IMR-90 (cell line): ENCODE measurements around the gene MAVS. TPM values are rescaled to one million over a fixed set of nuclear protein-coding genes. Genes with fewer than 3 reads are reported as not detected.

Source experiments
- ATAC-seq: fragments of 200-7000 bp; cut with Tn5 transposase; 2 replicates; pipeline ENCODE4 v1.9.1; 2020; ENCODE audit warnings: low read depth, mild to moderate bottlenecking, moderate library complexity
- BruUV-seq: library from RNA; stranded (reverse); fragments of 400-500 nt; replicated peaks from 2 replicates; lab custom pipeline; 2021; lab: Mats Ljungman, UMichigan
- CTCF ChIA-PET: fragments of 300-600 bp; formaldehyde crosslinking; extraction: SDS; loops from one replicate; lab custom pipeline; 2021; ENCODE audit warnings: antibody characterized with exemption; lab: Yijun Ruan, JAX
- POLR2A ChIA-PET: fragments of 300-600 bp; sonication (Branson Sonifier 250); formaldehyde crosslinking; loops from one replicate; lab custom pipeline; 2022; ENCODE audit warnings: antibody characterized with exemption; ENCODE audit not compliant: unreplicated experiment; lab: Charles Lee
- DNase-seq: peaks from one replicate; pipeline ENCODE4 v3.0.0; 2013
- H2AFZ ChIP-seq: replicated peaks from 2 replicates; pipeline ENCODE3; 2013; ENCODE audit warnings: low read length, mild to moderate bottlenecking; ENCODE audit not compliant: poor library complexity
- H2AK5ac ChIP-seq: 2 replicates; pipeline ENCODE4 v1.6.1; 2013; ENCODE audit warnings: low read depth, low read length, inconsistent platforms
- H2AK9ac ChIP-seq: replicated peaks from 2 replicates; pipeline ENCODE3; 2013; ENCODE audit warnings: mild to moderate bottlenecking, low read depth, low read length, moderate library complexity; ENCODE audit not compliant: poor library complexity
- H2BK120ac ChIP-seq: 2 replicates; pipeline ENCODE4 v1.6.1; 2013; ENCODE audit warnings: low read depth, low read length, inconsistent platforms
- H2BK15ac ChIP-seq: 3 replicates; pipeline ENCODE4 v1.6.1; 2013; ENCODE audit warnings: low read depth, low read length, inconsistent platforms
- H2BK20ac ChIP-seq: 2 replicates; pipeline ENCODE4 v1.6.1; 2013; ENCODE audit warnings: low read depth, mild to moderate bottlenecking, inconsistent platforms, low read length, moderate library complexity
- H2BK5ac ChIP-seq: 2 replicates; pipeline ENCODE4 v1.6.1; 2013; ENCODE audit warnings: mild to moderate bottlenecking, low read depth, low read length, inconsistent platforms; ENCODE audit not compliant: poor library complexity, severe bottlenecking
- H3K14ac ChIP-seq: replicated peaks from 2 replicates; pipeline ENCODE4 v1.6.1; 2013; ENCODE audit warnings: low read depth, low read length, inconsistent platforms
- H3K18ac ChIP-seq: 2 replicates; pipeline ENCODE4 v1.6.1; 2013; ENCODE audit warnings: low read depth, low read length, control low read depth
- H3K23ac ChIP-seq: 2 replicates; pipeline ENCODE4 v1.6.1; 2013; ENCODE audit warnings: low read depth, low read length, inconsistent platforms
- H3K27ac ChIP-seq: 2 replicates; pipeline ENCODE4 v1.5.1; 2013; ENCODE audit warnings: mild to moderate bottlenecking, control low read depth, low read length; ENCODE audit not compliant: insufficient read depth
- H3K27me3 ChIP-seq: 2 replicates; pipeline ENCODE4 v1.6.1; 2013; ENCODE audit warnings: low read length; ENCODE audit not compliant: control insufficient read depth, insufficient read depth
- H3K36me3 ChIP-seq: 2 replicates; pipeline ENCODE4 v1.6.1; 2013; ENCODE audit warnings: low read length, mixed read lengths; ENCODE audit not compliant: control insufficient read depth, insufficient read depth
- H3K4ac ChIP-seq: 2 replicates; pipeline ENCODE4 v1.6.1; 2013; ENCODE audit warnings: low read depth, low read length, inconsistent platforms
- H3K4me1 ChIP-seq: 2 replicates; pipeline ENCODE4 v1.6.1; 2013; ENCODE audit warnings: low read length, mixed read lengths; ENCODE audit not compliant: control insufficient read depth, insufficient read depth
- H3K4me2 ChIP-seq: 2 replicates; pipeline ENCODE4 v1.6.1; 2013; ENCODE audit warnings: low read depth, mild to moderate bottlenecking, control low read depth, low read length, moderate library complexity
- H3K4me3 ChIP-seq: 2 replicates; pipeline ENCODE4 v1.5.1; 2013; ENCODE audit warnings: low read depth, mild to moderate bottlenecking, control low read depth, low read length, moderate library complexity; ENCODE audit not compliant: insufficient read depth
- H3K56ac ChIP-seq: 2 replicates; pipeline ENCODE4 v1.6.1; 2013; ENCODE audit warnings: low read length, inconsistent platforms; ENCODE audit not compliant: insufficient read depth; ENCODE audit errors: extremely low read depth
- H3K79me1 ChIP-seq, 2 experiments: 2 replicates each; pipeline ENCODE4 v1.6.1; 2013; ENCODE audit warnings: low read length in 2 of 2, inconsistent platforms in 1 of 2, low read depth in 1 of 2
- H3K9ac ChIP-seq: 2 replicates; pipeline ENCODE4 v1.6.1; 2013; ENCODE audit warnings: low read depth, low read length, control low read depth
- H3K9me1 ChIP-seq: 2 replicates; pipeline ENCODE4 v1.6.1; 2013; ENCODE audit warnings: low read length, inconsistent platforms; ENCODE audit not compliant: insufficient read depth
- H3K9me3 ChIP-seq: 2 replicates; pipeline ENCODE4 v1.6.1; 2013; ENCODE audit warnings: low read length; ENCODE audit not compliant: control insufficient read depth, insufficient read depth
- H4K20me1 ChIP-seq: 2 replicates; pipeline ENCODE4 v1.6.1; 2013; ENCODE audit warnings: low read length, inconsistent platforms; ENCODE audit not compliant: insufficient read depth
- H4K5ac ChIP-seq: 2 replicates; pipeline ENCODE4 v1.6.1; 2013; ENCODE audit warnings: mild to moderate bottlenecking, low read depth, low read length, control low read depth
- H4K8ac ChIP-seq, 2 experiments: 2 replicates each; pipeline ENCODE4 v1.6.1; 2013; ENCODE audit warnings: low read depth in 2 of 2, low read length in 2 of 2, control low read depth in 1 of 2, inconsistent platforms in 1 of 2
- H4K91ac ChIP-seq: 2 replicates; pipeline ENCODE4 v1.6.1; 2013; ENCODE audit warnings: low read depth, low read length, inconsistent platforms; ENCODE audit not compliant: insufficient read depth
- BHLHE40 ChIP-seq: fragments of 150-350 bp; IDR thresholded peaks from 2 replicates; pipeline ENCODE4 v1.6.1; 2016; ENCODE audit warnings: mild to moderate bottlenecking, low read depth, low read length
- CEBPB ChIP-seq: IDR thresholded peaks from 2 replicates; pipeline ENCODE4 v1.6.1; 2012; ENCODE audit warnings: low read depth, low read length, improper control_type of control experiment
- ELK1 ChIP-seq: fragments of 150-350 bp; IDR thresholded peaks from 2 replicates; pipeline ENCODE4 v1.6.1; 2016; ENCODE audit warnings: low read depth, mild to moderate bottlenecking, low read length, moderate library complexity, borderline replicate concordance
- MAFK ChIP-seq: IDR thresholded peaks from 2 replicates; pipeline ENCODE4 v1.6.1; 2012; ENCODE audit warnings: low read depth, low read length, improper control_type of control experiment
- MXI1 ChIP-seq: IDR thresholded peaks from 2 replicates; pipeline ENCODE4 v1.6.1; 2012; ENCODE audit warnings: low read depth, mild to moderate bottlenecking, low read length, moderate library complexity, borderline replicate concordance
- RAD21 ChIP-seq: IDR thresholded peaks from 2 replicates; pipeline ENCODE4 v1.6.1; 2012; ENCODE audit warnings: low read length, improper control_type of control experiment
- WGBS, 2 experiments: methylation state at CpG; one replicate each; pipeline versions ENCODE4 v1.1.5 to v1.1.7; 2013; ENCODE audit warnings: missing lambda C conversion rate in 2 of 2; ENCODE audit not compliant: insufficient read length in 1 of 2; ENCODE audit errors: extremely low coverage in 2 of 2; 5-methylcytosine and 5-hydroxymethylcytosine counted together
- dilution Hi-C: fragments of 300-500 bp; cut with HindIII; formaldehyde crosslinking; loops from one replicate; pipeline ENCODE4 v1.14.3; 2018; ENCODE audit warnings: low sequenced_read_pairs; ENCODE audit not compliant: unreplicated experiment
- in situ Hi-C: fragments of 300-500 bp; cut with MboI; formaldehyde crosslinking; loops from 3 replicates; pipeline ENCODE4 v1.14.3; 2019; ENCODE audit warnings: low sequenced_read_pairs, inconsistent platforms, mixed read lengths
- intact Hi-C: fragments of 100-400 bp; cut with micrococcal nuclease; formaldehyde crosslinking; loops from 2 replicates; pipeline ENCODE4 v1.10.0; 2022
- polyA plus RNA-seq, 3 experiments: library from polyadenylated mRNA; depleted of rRNA; stranded (reverse); fragments of >200 nt; gene quantifications; 2 replicates each; pipeline ENCODE4 v1.2.3, GENCODE V29; 2012; ENCODE audit warnings: low replicate concordance in 1 of 3
- total RNA-seq: library from RNA; depleted of rRNA; stranded (reverse); fragments of >200 nt; gene quantifications from 2 replicates; pipeline ENCODE4 v1.2.3, GENCODE V29; 2012

MAVS gene
- total and polyA plus RNA-seq, 2 of the 4 experiments (the other 2 are of a cell fraction), result 10.4 to 15.6 TPM

- WGBS, 2 experiments, result 92% methylated on average over 2 of the region's 2 CpGs; no CpG with 5 or more reads in 1 of the 2 experiments
- Histone ChIP-seq H4K20me1 (peaks cover 99% of the 10 kb centered on the region), H3K9me3 (no peaks in the 10 kb centered on the region), H3K56ac (no peak overlapping the region), H3K4me3 (no peak overlapping the region), H2AK5ac (no peak overlapping the region), H3K27me3 (no peaks in the 10 kb centered on the region), H3K4ac (no peak overlapping the region), H3K9me1 (peaks cover 16% of the 10 kb centered on the region), H3K4me2 (no peak overlapping the region), H2BK15ac (no peak overlapping the region), H3K79me1 (peaks cover 8 to 48% of the 10 kb centered on the region in 2 experiments; a peak in 3 of 4 replicates), H4K91ac (no peak overlapping the region), H3K23ac (no peak overlapping the region), H2AFZ (no peak overlapping the region), H2BK20ac (no peak overlapping the region), H3K14ac (no peak overlapping the region), H2BK5ac (peak overlapping the region; percentile 21), H4K5ac (no peak overlapping the region), H3K9ac (no peak overlapping the region), H3K27ac (peak overlapping the region; percentile 3; the same call in 1 of the 2 replicates), H3K4me1 (peaks cover 12% of the 10 kb centered on the region), H3K18ac (no peak overlapping the region), H4K8ac (no peak overlapping the region), H3K36me3 (peaks cover 10% of the 10 kb centered on the region), H2AK9ac (no peak overlapping the region), H2BK120ac (no peak overlapping the region)
- ChIA-PET CTCF (no interaction called here), POLR2A (no interaction called here)
- dilution Hi-C loops, result no loop called here
- in situ Hi-C loops, result no loop called here
- ATAC-seq, result no peak
- TF ChIP-seq MXI1, result no peak
- TF ChIP-seq RAD21, result no peak
- no peak for TF ChIP-seq MAFK
- no peak for TF ChIP-seq ELK1
- TF ChIP-seq BHLHE40, result no peak
- TF ChIP-seq CEBPB, result no peak
- intact Hi-C loops, result no loop called here
- no TSS peak for BruUV-seq
- DNase-seq, result no peak
Observed at GRCh38 chr20:3904224-3904623, 57.6 kb downstream of the MAVS start.
